Calu3 (cell line): ENCODE measurements around the gene ACTR2. TPM values are rescaled to one million over a fixed set of nuclear protein-coding genes. Genes with fewer than 3 reads are reported as not detected.

Experiments
- BruUV-seq: library from RNA; stranded (reverse); fragments of 400-500 nt; replicated peaks from 2 replicates; lab custom pipeline; 2021; lab: Mats Ljungman, UMichigan
- CTCF ChIA-PET: fragments of 300-600 bp; sonication (Branson Sonifier 250); formaldehyde crosslinking; loops from one replicate; lab custom pipeline; 2022; ENCODE audit warnings: antibody characterized with exemption; lab: Charles Lee
- DNase-seq: peaks from one replicate; pipeline ENCODE4 v3.0.0; 2022
- H3K27ac Mint-ChIP-seq: one replicate; pipeline ENCODE4 v1.8.0; 2022; ENCODE audit warnings: mixed read lengths; ENCODE audit not compliant: unreplicated experiment
- H3K27me3 Mint-ChIP-seq: one replicate; pipeline ENCODE4 v1.8.0; 2022; ENCODE audit warnings: mixed read lengths; ENCODE audit not compliant: unreplicated experiment
- H3K36me3 Mint-ChIP-seq: one replicate; pipeline ENCODE4 v1.8.0; 2022; ENCODE audit warnings: mild to moderate bottlenecking, moderate library complexity, mixed read lengths; ENCODE audit not compliant: insufficient read depth, unreplicated experiment
- H3K4me1 Mint-ChIP-seq: one replicate; pipeline ENCODE4 v1.8.0; 2022; ENCODE audit warnings: mild to moderate bottlenecking, low read depth, mixed read lengths; ENCODE audit not compliant: unreplicated experiment
- H3K4me3 Mint-ChIP-seq: one replicate; pipeline ENCODE4 v1.8.0; 2022; ENCODE audit warnings: mild to moderate bottlenecking, low read depth, moderate library complexity, mixed read lengths; ENCODE audit not compliant: unreplicated experiment
- H3K9me3 Mint-ChIP-seq: one replicate; pipeline ENCODE4 v1.8.0; 2022; ENCODE audit warnings: low read depth, mixed read lengths; ENCODE audit not compliant: unreplicated experiment
- intact Hi-C: fragments of 100-400 bp; cut with micrococcal nuclease; formaldehyde crosslinking; loops from one replicate; pipeline ENCODE4 v1.10.0; 2022; ENCODE audit not compliant: unreplicated experiment
- total RNA-seq: library from RNA; stranded (reverse); gene quantifications from 2 replicates; pipeline ENCODE4 v1.2.3, GENCODE V29; 2022
- TF ChIP-seq, protein P1 (sequence below): fragments of 200-600 bp; IDR thresholded peaks from one replicate; pipeline ENCODE4 v1.8.0; 2022; ENCODE audit warnings: antibody characterized with exemption; ENCODE audit not compliant: unreplicated experiment

Gene ACTR2
- total RNA-seq, 1 experiment from 2014 or later = 240 TPM

DNA sequence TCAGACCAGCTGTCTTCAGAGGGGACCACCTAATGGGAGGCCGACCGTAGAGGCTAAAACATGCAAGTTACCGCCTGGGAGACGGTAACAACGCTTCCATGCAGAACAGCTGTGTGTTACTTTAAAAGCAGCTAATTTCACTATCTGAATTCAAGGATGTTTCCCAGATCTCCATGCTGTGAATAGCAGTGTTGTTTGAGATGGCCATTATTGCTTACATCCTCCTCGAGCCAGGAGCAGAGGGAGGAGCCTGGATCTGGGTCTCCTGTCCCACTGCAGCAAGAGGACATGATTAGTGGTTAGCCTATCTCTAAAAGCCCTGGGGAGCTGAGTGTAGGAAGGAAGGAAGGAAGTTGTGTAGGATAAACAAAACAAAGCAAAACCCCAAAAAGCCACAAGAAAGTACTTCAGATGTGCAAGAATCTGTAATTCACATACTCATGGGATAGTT is 50.9 kb downstream of the ACTR2 start:
- no peak overlapping the region for H3K4me3 Mint-ChIP-seq
- no peaks in the 10 kb centered on the region for H3K4me1 Mint-ChIP-seq

DNA sequence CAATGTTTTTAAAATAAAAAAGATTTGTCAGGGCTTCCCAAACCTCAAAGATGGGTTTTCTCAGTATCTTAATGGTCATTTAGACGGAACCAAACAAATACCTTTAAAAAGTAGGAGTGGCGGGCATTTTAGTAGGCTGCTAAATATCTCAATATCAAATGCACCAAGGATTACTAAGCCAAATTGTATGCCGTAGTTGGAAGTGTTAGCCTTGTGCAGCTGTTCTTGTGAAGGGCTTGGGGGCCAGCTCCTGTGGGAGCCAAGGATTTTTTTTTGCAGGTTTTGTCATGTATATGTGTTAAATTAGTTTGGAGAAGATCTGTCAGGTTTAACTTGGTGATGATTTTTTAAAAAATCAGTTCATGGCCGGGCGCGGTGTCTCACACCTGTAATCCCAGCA is 52.1 kb downstream of the ACTR2 start:
- H3K36me3 Mint-ChIP-seq = peaks cover 5% of the 10 kb centered on the region
- H3K4me1 Mint-ChIP-seq = no peaks in the 10 kb centered on the region
- CTCF ChIA-PET = interaction anchor here (0.6 kb wide), 1 partner anchor 131 kb away, joined by 3 read pairs; no protein-coding TSS in a partner anchor
- DNase-seq = no peak
- H3K27ac Mint-ChIP-seq = no peak overlapping the region
- no peak overlapping the region for H3K4me3 Mint-ChIP-seq
- H3K27me3 Mint-ChIP-seq = no peaks in the 10 kb centered on the region
- no TSS peak for BruUV-seq
- H3K9me3 Mint-ChIP-seq = no peaks in the 10 kb centered on the region
- intact Hi-C loops = no loop called here
- TF ChIP-seq, protein P1, sequence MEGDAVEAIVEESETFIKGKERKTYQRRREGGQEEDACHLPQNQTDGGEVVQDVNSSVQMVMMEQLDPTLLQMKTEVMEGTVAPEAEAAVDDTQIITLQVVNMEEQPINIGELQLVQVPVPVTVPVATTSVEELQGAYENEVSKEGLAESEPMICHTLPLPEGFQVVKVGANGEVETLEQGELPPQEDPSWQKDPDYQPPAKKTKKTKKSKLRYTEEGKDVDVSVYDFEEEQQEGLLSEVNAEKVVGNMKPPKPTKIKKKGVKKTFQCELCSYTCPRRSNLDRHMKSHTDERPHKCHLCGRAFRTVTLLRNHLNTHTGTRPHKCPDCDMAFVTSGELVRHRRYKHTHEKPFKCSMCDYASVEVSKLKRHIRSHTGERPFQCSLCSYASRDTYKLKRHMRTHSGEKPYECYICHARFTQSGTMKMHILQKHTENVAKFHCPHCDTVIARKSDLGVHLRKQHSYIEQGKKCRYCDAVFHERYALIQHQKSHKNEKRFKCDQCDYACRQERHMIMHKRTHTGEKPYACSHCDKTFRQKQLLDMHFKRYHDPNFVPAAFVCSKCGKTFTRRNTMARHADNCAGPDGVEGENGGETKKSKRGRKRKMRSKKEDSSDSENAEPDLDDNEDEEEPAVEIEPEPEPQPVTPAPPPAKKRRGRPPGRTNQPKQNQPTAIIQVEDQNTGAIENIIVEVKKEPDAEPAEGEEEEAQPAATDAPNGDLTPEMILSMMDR = no peak

More for the DNA sequence above, 50.9 kb downstream of the ACTR2 start:
- no peaks in the 10 kb centered on the region for H3K27me3 Mint-ChIP-seq
- CTCF ChIA-PET = no interaction called here
- no peak for DNase-seq
- H3K36me3 Mint-ChIP-seq = peaks cover 8% of the 10 kb centered on the region
- intact Hi-C loops = no loop called here
- H3K27ac Mint-ChIP-seq = no peak overlapping the region
- no TSS peak for BruUV-seq
- TF ChIP-seq, protein P1 = no peak
- H3K9me3 Mint-ChIP-seq = no peaks in the 10 kb centered on the region

DNA sequence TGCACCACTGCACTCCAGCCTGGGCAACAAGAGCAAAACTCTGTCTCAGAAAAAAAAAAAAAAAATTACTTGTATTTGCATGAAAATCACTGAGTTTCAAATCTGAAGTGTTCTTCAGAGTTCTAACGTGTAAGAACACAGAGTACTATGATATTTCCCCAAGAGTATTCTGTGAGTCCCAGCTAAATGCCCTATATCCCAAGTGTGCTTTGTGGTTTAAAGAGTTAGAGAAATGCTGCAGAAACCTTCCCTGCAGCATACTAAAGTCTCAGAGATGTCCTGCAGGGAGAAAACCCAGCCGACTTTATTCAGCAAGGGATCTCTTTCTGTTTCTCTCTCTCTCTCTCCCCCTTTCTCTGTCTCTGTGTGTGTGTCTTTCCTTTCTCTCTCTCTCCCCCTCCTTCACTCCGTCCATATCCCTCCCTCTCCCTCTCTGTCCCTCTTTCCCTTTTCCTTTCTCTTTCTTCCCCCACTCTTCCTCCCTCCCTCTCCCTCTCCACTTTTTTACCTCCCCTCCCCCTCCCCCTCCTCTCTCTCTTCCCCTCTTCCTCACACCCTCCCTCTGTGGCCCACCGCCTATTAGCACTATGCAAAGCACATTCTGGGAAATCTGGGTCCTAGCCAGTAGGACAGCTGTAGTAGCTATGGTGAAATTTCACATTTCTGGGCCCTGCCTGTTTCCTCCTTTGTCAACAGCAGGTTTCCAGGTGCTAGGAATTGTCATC is 54.2 kb downstream of the ACTR2 start:
- Mint-ChIP-seq H3K27ac (no peak overlapping the region), H3K4me3 (no peak overlapping the region), H3K36me3 (peaks cover 5% of the 10 kb centered on the region), H3K4me1 (no peaks in the 10 kb centered on the region), H3K9me3 (no peaks in the 10 kb centered on the region), H3K27me3 (no peaks in the 10 kb centered on the region)
- CTCF ChIA-PET = no interaction called here
- no TSS peak for BruUV-seq
- no peak for DNase-seq
- TF ChIP-seq, protein P1 = no peak
- intact Hi-C loops = no loop called here

DNA sequence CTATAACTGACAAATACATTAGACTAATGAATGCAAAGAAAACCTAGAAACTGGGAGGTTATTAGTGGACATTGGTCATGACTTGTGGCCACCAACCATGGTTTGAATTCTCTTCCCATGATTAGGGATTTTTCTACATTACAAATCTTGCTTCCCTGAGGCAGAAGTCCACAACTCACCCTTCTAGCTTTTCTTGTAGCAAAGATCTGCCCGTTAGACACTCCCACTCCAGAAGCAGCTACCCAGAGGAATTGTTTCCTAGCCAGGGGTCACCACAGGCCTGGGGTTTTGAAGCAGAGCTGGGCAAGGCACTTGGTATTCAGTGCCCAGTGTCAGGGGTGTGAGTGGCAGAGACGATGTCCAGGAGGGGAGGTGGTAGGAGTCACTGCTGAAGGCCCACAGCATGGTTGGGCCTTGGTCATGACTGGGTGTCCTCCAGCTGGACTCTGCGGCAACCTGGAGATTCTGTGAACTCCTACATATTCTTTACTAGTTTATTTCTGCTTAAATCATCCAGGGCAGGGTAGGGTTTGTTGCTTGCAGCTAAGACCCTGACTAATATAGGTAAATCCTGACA is 54.9 kb downstream of the ACTR2 start:
- H3K4me1 Mint-ChIP-seq = no peaks in the 10 kb centered on the region
- intact Hi-C loops = no loop called here
- H3K27ac Mint-ChIP-seq = no peak overlapping the region
- TF ChIP-seq, protein P1 = no peak
- no peak for DNase-seq
- peaks cover 1% of the 10 kb centered on the region for H3K36me3 Mint-ChIP-seq
- no peak overlapping the region for H3K4me3 Mint-ChIP-seq
- no TSS peak for BruUV-seq
- no peaks in the 10 kb centered on the region for H3K9me3 Mint-ChIP-seq
- CTCF ChIA-PET = no interaction called here
- H3K27me3 Mint-ChIP-seq = no peaks in the 10 kb centered on the region
